HepG2 (cell line): ENCODE data around the gene CCDC9B. TPM values are rescaled to one million over a fixed set of nuclear protein-coding genes. Genes with fewer than 3 reads are reported as not detected.

ENCODE experiments used
- CHD2 ChIP-seq: IDR thresholded peaks from 2 replicates; pipeline ENCODE4 v1.6.1; 2011; ENCODE audit warnings: low read depth, low read length, improper control_type of control experiment
- DMAP1 ChIP-seq: IDR thresholded peaks from 2 replicates; pipeline ENCODE4 v1.6.1; 2016
- HNF4A ChIP-seq: sonication (generic); formaldehyde crosslinking; IDR thresholded peaks from 2 replicates; pipeline ENCODE4 v1.4.0; 2020; ENCODE audit warnings: missing genetic modification reagents
- MTA1 ChIP-seq: sonication (generic); formaldehyde crosslinking; IDR thresholded peaks from 2 replicates; pipeline ENCODE4 v1.4.0; 2020; ENCODE audit warnings: missing genetic modification reagents, mild to moderate bottlenecking, borderline replicate concordance
- RAD21 ChIP-seq: fragments of 450-650 bp; formaldehyde crosslinking; IDR thresholded peaks from 2 replicates; pipeline ENCODE4 v1.5.0; 2020; ENCODE audit warnings: mild to moderate bottlenecking
- ZNF12 ChIP-seq: sonication (generic); formaldehyde crosslinking; IDR thresholded peaks from 2 replicates; pipeline ENCODE4 v1.5.0; 2020; ENCODE audit warnings: missing genetic modification reagents
- ZNF264 ChIP-seq: sonication (generic); formaldehyde crosslinking; IDR thresholded peaks from 2 replicates; pipeline ENCODE4 v1.4.0; 2020; ENCODE audit warnings: missing genetic modification reagents
- ZNF329 ChIP-seq: sonication (generic); formaldehyde crosslinking; IDR thresholded peaks from 2 replicates; pipeline ENCODE4 v1.9.0; 2021; ENCODE audit warnings: low read depth, mild to moderate bottlenecking, missing genetic modification reagents
- ZNF547 ChIP-seq: sonication (generic); formaldehyde crosslinking; IDR thresholded peaks from 2 replicates; pipeline ENCODE4 v1.5.1; 2020; ENCODE audit warnings: mild to moderate bottlenecking, missing genetic modification reagents
- ZNF773 ChIP-seq: sonication (generic); formaldehyde crosslinking; IDR thresholded peaks from 2 replicates; pipeline ENCODE4 v1.4.0; 2020; ENCODE audit warnings: missing genetic modification reagents, borderline replicate concordance
- ZNF782 ChIP-seq: sonication (generic); formaldehyde crosslinking; IDR thresholded peaks from 2 replicates; pipeline ENCODE4 v1.4.0; 2020; ENCODE audit warnings: missing genetic modification reagents, mild to moderate bottlenecking, borderline replicate concordance
- polyA plus RNA-seq, 8 experiments: library from polyadenylated mRNA; depleted of rRNA in 3 of 8; stranded (reverse) in 7 of 8; unstranded in 1 of 8; fragments of >200 nt; fragmentation: Illumina TruSeq in 4 of 8; extraction: Trizol in 4 of 8; gene quantifications; 2 replicates each; pipeline versions ENCODE4 v1.2.1 to v1.2.3, GENCODE V29; 2011 to 2016; ENCODE audit warnings: low read depth in 4 of 8, missing spikeins in 1 of 8, mixed read lengths in 1 of 8; ENCODE audit not compliant: insufficient read depth in 1 of 8
- total RNA-seq, 5 experiments: library from RNA; depleted of rRNA; stranded (reverse); fragments of >200 nt; fragmentation: Illumina TruSeq; extraction: Trizol; gene quantifications; 2 replicates each; pipeline ENCODE4 v1.2.3, GENCODE V29; 2016; ENCODE audit warnings: low read depth in 1 of 5
- TF ChIP-seq, protein P1 (sequence below): sonication (generic); formaldehyde crosslinking; IDR thresholded peaks from 2 replicates; pipeline ENCODE4 v1.4.0; 2020; ENCODE audit warnings: missing genetic modification reagents, borderline replicate concordance
- TF ChIP-seq, protein P2 (sequence below): sonication (generic); formaldehyde crosslinking; IDR thresholded peaks from 2 replicates; pipeline ENCODE4 v1.4.0; 2020; ENCODE audit warnings: mild to moderate bottlenecking, low read depth, missing genetic modification reagents
- TF ChIP-seq, protein P3 (sequence below): sonication (generic); formaldehyde crosslinking; IDR thresholded peaks from 2 replicates; pipeline ENCODE4 v1.4.0; 2020; ENCODE audit warnings: missing genetic modification reagents, borderline replicate concordance
- TF ChIP-seq, protein P4 (sequence below): sonication (generic); formaldehyde crosslinking; IDR thresholded peaks from 2 replicates; pipeline ENCODE4 v1.8.1; 2022; ENCODE audit warnings: mild to moderate bottlenecking, missing genetic modification reagents
- TF ChIP-seq, protein P5 (sequence below): sonication (generic); formaldehyde crosslinking; IDR thresholded peaks from 2 replicates; pipeline ENCODE4 v1.5.1; 2020; ENCODE audit warnings: mild to moderate bottlenecking, missing genetic modification reagents, moderate library complexity

CCDC9B gene
- total and polyA plus RNA-seq, 2 of the 13 experiments (the other 11 are each of a cell fraction or from before 2014, with no cell fraction given): 0.98 to 1.6 TPM

DNA sequence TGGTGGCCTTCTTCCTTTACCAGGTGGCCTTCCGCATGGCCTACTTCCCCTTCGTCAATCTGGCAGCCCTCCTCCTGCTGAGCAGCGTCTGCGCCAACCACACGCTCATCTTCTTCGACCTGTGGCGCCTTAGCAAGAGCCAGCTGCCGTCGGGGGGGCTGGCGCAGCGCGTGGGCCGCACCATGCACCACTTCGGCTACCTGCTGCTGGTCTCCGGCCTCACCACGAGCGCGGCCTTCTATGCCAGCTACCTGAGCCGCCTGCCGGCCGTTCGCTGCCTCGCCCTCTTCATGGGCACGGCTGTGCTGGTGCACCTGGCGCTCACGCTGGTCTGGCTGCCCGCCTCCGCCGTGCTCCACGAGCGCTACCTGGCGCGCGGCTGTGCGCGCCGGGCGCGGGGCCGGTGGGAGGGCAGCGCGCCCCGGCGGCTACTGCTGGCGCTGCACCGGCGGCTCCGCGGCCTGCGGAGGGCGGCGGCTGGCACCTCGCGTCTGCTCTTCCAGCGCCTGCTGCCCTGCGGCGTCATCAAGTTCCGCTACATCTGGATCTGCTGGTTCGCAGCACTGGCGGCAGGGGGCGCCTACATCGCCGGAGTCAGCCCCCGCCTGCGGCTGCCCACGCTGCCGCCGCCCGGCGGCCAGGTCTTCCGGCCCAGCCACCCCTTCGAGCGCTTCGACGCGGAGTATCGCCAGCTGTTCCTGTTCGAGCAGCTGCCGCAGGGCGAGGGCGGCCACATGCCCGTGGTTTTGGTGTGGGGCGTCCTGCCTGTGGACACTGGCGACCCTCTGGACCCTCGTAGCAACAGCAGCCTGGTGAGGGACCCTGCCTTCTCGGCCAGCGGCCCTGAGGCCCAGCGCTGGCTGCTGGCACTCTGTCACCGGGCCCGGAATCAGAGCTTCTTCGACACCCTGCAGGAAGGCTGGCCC, 27.2 kb upstream of the CCDC9B start (continued):
- TF ChIP-seq, protein P1, sequence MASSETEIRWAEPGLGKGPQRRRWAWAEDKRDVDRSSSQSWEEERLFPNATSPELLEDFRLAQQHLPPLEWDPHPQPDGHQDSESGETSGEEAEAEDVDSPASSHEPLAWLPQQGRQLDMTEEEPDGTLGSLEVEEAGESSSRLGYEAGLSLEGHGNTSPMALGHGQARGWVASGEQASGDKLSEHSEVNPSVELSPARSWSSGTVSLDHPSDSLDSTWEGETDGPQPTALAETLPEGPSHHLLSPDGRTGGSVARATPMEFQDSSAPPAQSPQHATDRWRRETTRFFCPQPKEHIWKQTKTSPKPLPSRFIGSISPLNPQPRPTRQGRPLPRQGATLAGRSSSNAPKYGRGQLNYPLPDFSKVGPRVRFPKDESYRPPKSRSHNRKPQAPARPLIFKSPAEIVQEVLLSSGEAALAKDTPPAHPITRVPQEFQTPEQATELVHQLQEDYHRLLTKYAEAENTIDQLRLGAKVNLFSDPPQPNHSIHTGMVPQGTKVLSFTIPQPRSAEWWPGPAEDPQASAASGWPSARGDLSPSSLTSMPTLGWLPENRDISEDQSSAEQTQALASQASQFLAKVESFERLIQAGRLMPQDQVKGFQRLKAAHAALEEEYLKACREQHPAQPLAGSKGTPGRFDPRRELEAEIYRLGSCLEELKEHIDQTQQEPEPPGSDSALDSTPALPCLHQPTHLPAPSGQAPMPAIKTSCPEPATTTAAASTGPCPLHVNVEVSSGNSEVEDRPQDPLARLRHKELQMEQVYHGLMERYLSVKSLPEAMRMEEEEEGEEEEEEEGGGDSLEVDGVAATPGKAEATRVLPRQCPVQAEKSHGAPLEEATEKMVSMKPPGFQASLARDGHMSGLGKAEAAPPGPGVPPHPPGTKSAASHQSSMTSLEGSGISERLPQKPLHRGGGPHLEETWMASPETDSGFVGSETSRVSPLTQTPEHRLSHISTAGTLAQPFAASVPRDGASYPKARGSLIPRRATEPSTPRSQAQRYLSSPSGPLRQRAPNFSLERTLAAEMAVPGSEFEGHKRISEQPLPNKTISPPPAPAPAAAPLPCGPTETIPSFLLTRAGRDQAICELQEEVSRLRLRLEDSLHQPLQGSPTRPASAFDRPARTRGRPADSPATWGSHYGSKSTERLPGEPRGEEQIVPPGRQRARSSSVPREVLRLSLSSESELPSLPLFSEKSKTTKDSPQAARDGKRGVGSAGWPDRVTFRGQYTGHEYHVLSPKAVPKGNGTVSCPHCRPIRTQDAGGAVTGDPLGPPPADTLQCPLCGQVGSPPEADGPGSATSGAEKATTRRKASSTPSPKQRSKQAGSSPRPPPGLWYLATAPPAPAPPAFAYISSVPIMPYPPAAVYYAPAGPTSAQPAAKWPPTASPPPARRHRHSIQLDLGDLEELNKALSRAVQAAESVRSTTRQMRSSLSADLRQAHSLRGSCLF: peak; percentile 98
- TF ChIP-seq ZNF329 (CRISPR knock-in tag): no peak
- TF ChIP-seq, protein P2, sequence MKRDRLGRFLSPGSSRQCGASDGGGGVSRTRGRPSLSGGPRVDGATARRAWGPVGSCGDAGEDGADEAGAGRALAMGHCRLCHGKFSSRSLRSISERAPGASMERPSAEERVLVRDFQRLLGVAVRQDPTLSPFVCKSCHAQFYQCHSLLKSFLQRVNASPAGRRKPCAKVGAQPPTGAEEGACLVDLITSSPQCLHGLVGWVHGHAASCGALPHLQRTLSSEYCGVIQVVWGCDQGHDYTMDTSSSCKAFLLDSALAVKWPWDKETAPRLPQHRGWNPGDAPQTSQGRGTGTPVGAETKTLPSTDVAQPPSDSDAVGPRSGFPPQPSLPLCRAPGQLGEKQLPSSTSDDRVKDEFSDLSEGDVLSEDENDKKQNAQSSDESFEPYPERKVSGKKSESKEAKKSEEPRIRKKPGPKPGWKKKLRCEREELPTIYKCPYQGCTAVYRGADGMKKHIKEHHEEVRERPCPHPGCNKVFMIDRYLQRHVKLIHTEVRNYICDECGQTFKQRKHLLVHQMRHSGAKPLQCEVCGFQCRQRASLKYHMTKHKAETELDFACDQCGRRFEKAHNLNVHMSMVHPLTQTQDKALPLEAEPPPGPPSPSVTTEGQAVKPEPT (CRISPR knock-in tag): peak; percentile 97
- TF ChIP-seq ZNF782 (CRISPR knock-in tag): peak; percentile 94
- TF ChIP-seq RAD21: peak; percentile 94
- peak; percentile 99 for TF ChIP-seq ZNF773 (CRISPR knock-in tag)
- no peak for TF ChIP-seq CHD2
- TF ChIP-seq MTA1 (CRISPR knock-in tag): peak; percentile 40; the same call in 1 of the 2 replicates
- TF ChIP-seq, protein P3, sequence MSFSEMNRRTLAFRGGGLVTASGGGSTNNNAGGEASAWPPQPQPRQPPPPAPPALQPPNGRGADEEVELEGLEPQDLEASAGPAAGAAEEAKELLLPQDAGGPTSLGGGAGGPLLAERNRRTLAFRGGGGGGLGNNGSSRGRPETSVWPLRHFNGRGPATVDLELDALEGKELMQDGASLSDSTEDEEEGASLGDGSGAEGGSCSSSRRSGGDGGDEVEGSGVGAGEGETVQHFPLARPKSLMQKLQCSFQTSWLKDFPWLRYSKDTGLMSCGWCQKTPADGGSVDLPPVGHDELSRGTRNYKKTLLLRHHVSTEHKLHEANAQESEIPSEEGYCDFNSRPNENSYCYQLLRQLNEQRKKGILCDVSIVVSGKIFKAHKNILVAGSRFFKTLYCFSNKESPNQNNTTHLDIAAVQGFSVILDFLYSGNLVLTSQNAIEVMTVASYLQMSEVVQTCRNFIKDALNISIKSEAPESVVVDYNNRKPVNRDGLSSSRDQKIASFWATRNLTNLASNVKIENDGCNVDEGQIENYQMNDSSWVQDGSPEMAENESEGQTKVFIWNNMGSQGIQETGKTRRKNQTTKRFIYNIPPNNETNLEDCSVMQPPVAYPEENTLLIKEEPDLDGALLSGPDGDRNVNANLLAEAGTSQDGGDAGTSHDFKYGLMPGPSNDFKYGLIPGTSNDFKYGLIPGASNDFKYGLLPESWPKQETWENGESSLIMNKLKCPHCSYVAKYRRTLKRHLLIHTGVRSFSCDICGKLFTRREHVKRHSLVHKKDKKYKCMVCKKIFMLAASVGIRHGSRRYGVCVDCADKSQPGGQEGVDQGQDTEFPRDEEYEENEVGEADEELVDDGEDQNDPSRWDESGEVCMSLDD: peak; percentile 88
- peak; percentile 92 for TF ChIP-seq ZNF264 (CRISPR knock-in tag)
- TF ChIP-seq, protein P4, sequence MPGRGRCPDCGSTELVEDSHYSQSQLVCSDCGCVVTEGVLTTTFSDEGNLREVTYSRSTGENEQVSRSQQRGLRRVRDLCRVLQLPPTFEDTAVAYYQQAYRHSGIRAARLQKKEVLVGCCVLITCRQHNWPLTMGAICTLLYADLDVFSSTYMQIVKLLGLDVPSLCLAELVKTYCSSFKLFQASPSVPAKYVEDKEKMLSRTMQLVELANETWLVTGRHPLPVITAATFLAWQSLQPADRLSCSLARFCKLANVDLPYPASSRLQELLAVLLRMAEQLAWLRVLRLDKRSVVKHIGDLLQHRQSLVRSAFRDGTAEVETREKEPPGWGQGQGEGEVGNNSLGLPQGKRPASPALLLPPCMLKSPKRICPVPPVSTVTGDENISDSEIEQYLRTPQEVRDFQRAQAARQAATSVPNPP (CRISPR knock-in tag): peak; percentile 93; the same call in 1 of the 2 replicates
- TF ChIP-seq DMAP1: peak; percentile 61; the same call in 1 of the 2 replicates
- TF ChIP-seq HNF4A: 0 out of 2 replicates have a peak, but pooled peaks have one; percentile 5
- TF ChIP-seq ZNF12: peak; percentile 76; the same call in 1 of the 2 replicates
- TF ChIP-seq, protein P5, sequence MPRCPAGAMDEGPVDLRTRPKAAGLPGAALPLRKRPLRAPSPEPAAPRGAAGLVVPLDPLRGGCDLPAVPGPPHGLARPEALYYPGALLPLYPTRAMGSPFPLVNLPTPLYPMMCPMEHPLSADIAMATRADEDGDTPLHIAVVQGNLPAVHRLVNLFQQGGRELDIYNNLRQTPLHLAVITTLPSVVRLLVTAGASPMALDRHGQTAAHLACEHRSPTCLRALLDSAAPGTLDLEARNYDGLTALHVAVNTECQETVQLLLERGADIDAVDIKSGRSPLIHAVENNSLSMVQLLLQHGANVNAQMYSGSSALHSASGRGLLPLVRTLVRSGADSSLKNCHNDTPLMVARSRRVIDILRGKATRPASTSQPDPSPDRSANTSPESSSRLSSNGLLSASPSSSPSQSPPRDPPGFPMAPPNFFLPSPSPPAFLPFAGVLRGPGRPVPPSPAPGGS (CRISPR knock-in tag): peak; percentile 98
- peak; percentile 96 for TF ChIP-seq ZNF547
